ENCODE measurements around the gene HOXA5. TPM values are rescaled to one million over a fixed set of nuclear protein-coding genes. Genes with fewer than 3 reads are reported as not detected.

The HOXA5 gene
- total and polyA plus RNA-seq, 5 donors from 2014 or later: not detected

- peak overlapping the region in 3 of 4 donors; percentile 5 to 68 (median 8) for H3K4me3 Mint-ChIP-seq
- no peak for DNase-seq
Observed at GRCh38 chr7:27162561-27163287, 19.2 kb upstream of the HOXA5 start.

GRCh38 chr7:27161721-27162560 is 18.5 kb upstream of the HOXA5 start:
- peak overlapping the region in 3 of 4 donors; percentile 5 to 68 (median 8) for H3K4me3 Mint-ChIP-seq
- H3K27me3 Mint-ChIP-seq: peaks cover 94% of the 10 kb centered on the region
- no peak for DNase-seq
- Histone ChIP-seq H3K27me3 (ENCODE audit: control insufficient read depth, insufficient read depth, low read length) (peaks cover 44% of the 10 kb centered on the region), H3K27ac (ENCODE audit: insufficient read depth, low read length, poor library complexity, severe bottlenecking) (no peak overlapping the region), H3K4me1 (ENCODE audit: control insufficient read depth, insufficient read depth, low read length, poor library complexity, severe bottlenecking) (peaks cover 46% of the 10 kb centered on the region), H3K4me3 (ENCODE audit: low read depth, low read length) (no peak overlapping the region), H3K9me3 (ENCODE audit: control insufficient read depth in 2 of 2, low read length in 2 of 2) (no peaks in the 10 kb centered on the region), H3K36me3 (ENCODE audit: control insufficient read depth, insufficient read depth, low read length) (no peaks in the 10 kb centered on the region)
- H3K4me1 Mint-ChIP-seq: peaks cover 4 to 45% (median 24%) of the 10 kb centered on the region in 4 donors
- H3K27ac Mint-ChIP-seq: peak overlapping the region in 1 of 3 donors; percentile 14
- peaks cover 3% of the 10 kb centered on the region for H3K36me3 Mint-ChIP-seq
- H3K9me3 Mint-ChIP-seq: peaks cover 0 to 11% (median 0%) of the 10 kb centered on the region in 7 donors
- ATAC-seq (ENCODE audit: low read depth in 2 of 2): no peak

More at GRCh38 chr7:27162561-27163287, 19.2 kb upstream of the HOXA5 start:
- H3K27ac Mint-ChIP-seq: peak overlapping the region in 1 of 3 donors; percentile 6
- peaks cover 3% of the 10 kb centered on the region for H3K36me3 Mint-ChIP-seq
- H3K27me3 Mint-ChIP-seq: peaks cover 94% of the 10 kb centered on the region
- Histone ChIP-seq H3K9me3 (ENCODE audit: control insufficient read depth in 2 of 2, low read length in 2 of 2) (no peaks in the 10 kb centered on the region), H3K36me3 (ENCODE audit: control insufficient read depth, insufficient read depth, low read length) (no peaks in the 10 kb centered on the region), H3K27me3 (ENCODE audit: control insufficient read depth, insufficient read depth, low read length) (peaks cover 43% of the 10 kb centered on the region), H3K27ac (ENCODE audit: insufficient read depth, low read length, poor library complexity, severe bottlenecking) (no peak overlapping the region), H3K4me1 (ENCODE audit: control insufficient read depth, insufficient read depth, low read length, poor library complexity, severe bottlenecking) (peaks cover 48% of the 10 kb centered on the region), H3K4me3 (ENCODE audit: low read depth, low read length) (no peak overlapping the region)
- H3K9me3 Mint-ChIP-seq: peaks cover 0 to 11% (median 0%) of the 10 kb centered on the region in 7 donors
- peaks cover 4 to 43% (median 20%) of the 10 kb centered on the region in 4 donors for H3K4me1 Mint-ChIP-seq
- no peak for ATAC-seq (ENCODE audit: low read depth in 2 of 2)

GRCh38 chr7:27161214-27161720 is 17.8 kb upstream of the HOXA5 start:
- Histone ChIP-seq H3K27ac (ENCODE audit: insufficient read depth, low read length, poor library complexity, severe bottlenecking) (no peak overlapping the region), H3K4me3 (ENCODE audit: low read depth, low read length) (no peak overlapping the region), H3K36me3 (ENCODE audit: control insufficient read depth, insufficient read depth, low read length) (no peaks in the 10 kb centered on the region), H3K9me3 (ENCODE audit: control insufficient read depth in 2 of 2, low read length in 2 of 2) (no peaks in the 10 kb centered on the region), H3K27me3 (ENCODE audit: control insufficient read depth, insufficient read depth, low read length) (peaks cover 47% of the 10 kb centered on the region), H3K4me1 (ENCODE audit: control insufficient read depth, insufficient read depth, low read length, poor library complexity, severe bottlenecking) (peaks cover 46% of the 10 kb centered on the region)
- H3K27me3 Mint-ChIP-seq: peaks cover 94% of the 10 kb centered on the region
- DNase-seq: no peak
- H3K4me1 Mint-ChIP-seq: peaks cover 4 to 45% (median 24%) of the 10 kb centered on the region in 4 donors
- H3K4me3 Mint-ChIP-seq: peak overlapping the region; percentile 82 to 91 (median 86)
- no peak overlapping the region for H3K27ac Mint-ChIP-seq
- ATAC-seq (ENCODE audit: low read depth in 2 of 2): no peak
- peaks cover 0 to 11% (median 0%) of the 10 kb centered on the region in 7 donors for H3K9me3 Mint-ChIP-seq
- H3K36me3 Mint-ChIP-seq: peaks cover 3% of the 10 kb centered on the region

- Mint-ChIP-seq H3K27me3 (peaks cover 94% of the 10 kb centered on the region), H3K4me3 (peak overlapping the region; percentile 82 to 91 (median 86)), H3K36me3 (peaks cover 3% of the 10 kb centered on the region), H3K4me1 (peaks cover 4 to 47% (median 21%) of the 10 kb centered on the region in 4 donors), H3K9me3 (peaks cover 0 to 8% (median 0%) of the 10 kb centered on the region in 7 donors), H3K27ac (peak overlapping the region in 1 of 3 donors; percentile 45)
- DNase-seq: peak; percentile 71 to 81 (median 79)
- Histone ChIP-seq H3K36me3 (ENCODE audit: control insufficient read depth, insufficient read depth, low read length) (no peaks in the 10 kb centered on the region), H3K9me3 (ENCODE audit: control insufficient read depth in 2 of 2, low read length in 2 of 2) (no peaks in the 10 kb centered on the region), H3K4me1 (ENCODE audit: control insufficient read depth, insufficient read depth, low read length, poor library complexity, severe bottlenecking) (peaks cover 46% of the 10 kb centered on the region), H3K27ac (ENCODE audit: insufficient read depth, low read length, poor library complexity, severe bottlenecking) (no peak overlapping the region), H3K27me3 (ENCODE audit: control insufficient read depth, insufficient read depth, low read length) (peaks cover 46% of the 10 kb centered on the region), H3K4me3 (ENCODE audit: low read depth, low read length) (peak overlapping the region; percentile 61)
- ATAC-seq (ENCODE audit: low read depth in 2 of 2): peak; percentile 80 to 81
Observed at GRCh38 chr7:27160546-27161213, 17.2 kb upstream of the HOXA5 start.

- peaks cover 4 to 49% (median 23%) of the 10 kb centered on the region in 4 donors for H3K4me1 Mint-ChIP-seq
- ATAC-seq (ENCODE audit: low read depth in 2 of 2) (peak in 1 of 2 donors; percentile 13), DNase-seq (peak in 1 of 3 donors; percentile 43)
- H3K27me3 Mint-ChIP-seq: peaks cover 94% of the 10 kb centered on the region
- H3K9me3 Mint-ChIP-seq: peaks cover 0 to 8% (median 0%) of the 10 kb centered on the region in 7 donors
- Histone ChIP-seq H3K4me1 (ENCODE audit: control insufficient read depth, insufficient read depth, low read length, poor library complexity, severe bottlenecking) (peaks cover 46% of the 10 kb centered on the region), H3K9me3 (ENCODE audit: control insufficient read depth in 2 of 2, low read length in 2 of 2) (no peaks in the 10 kb centered on the region), H3K36me3 (ENCODE audit: control insufficient read depth, insufficient read depth, low read length) (no peaks in the 10 kb centered on the region), H3K27ac (ENCODE audit: insufficient read depth, low read length, poor library complexity, severe bottlenecking) (no peak overlapping the region), H3K4me3 (ENCODE audit: low read depth, low read length) (no peak overlapping the region), H3K27me3 (ENCODE audit: control insufficient read depth, insufficient read depth, low read length) (peaks cover 50% of the 10 kb centered on the region)
- H3K36me3 Mint-ChIP-seq: peaks cover 3% of the 10 kb centered on the region
- H3K27ac Mint-ChIP-seq: no peak overlapping the region
- H3K4me3 Mint-ChIP-seq: peak overlapping the region; percentile 58 to 91 (median 81)
Observed at GRCh38 chr7:27160145-27160545, 16.7 kb upstream of the HOXA5 start.

- H3K27ac Mint-ChIP-seq: no peak overlapping the region
- H3K36me3 Mint-ChIP-seq: peaks cover 3% of the 10 kb centered on the region
- H3K4me1 ChIP-seq (ENCODE audit: control insufficient read depth, insufficient read depth, low read length, poor library complexity, severe bottlenecking): peaks cover 46% of the 10 kb centered on the region
- peaks cover 50% of the 10 kb centered on the region for H3K27me3 ChIP-seq (ENCODE audit: control insufficient read depth, insufficient read depth, low read length)
- no peak overlapping the region for H3K27ac ChIP-seq (ENCODE audit: insufficient read depth, low read length, poor library complexity, severe bottlenecking)
- ATAC-seq (ENCODE audit: low read depth in 2 of 2) (no peak), DNase-seq (no peak)
- no peak overlapping the region for H3K4me3 ChIP-seq (ENCODE audit: low read depth, low read length)
- H3K9me3 Mint-ChIP-seq: peaks cover 0 to 8% (median 0%) of the 10 kb centered on the region in 7 donors
- H3K4me1 Mint-ChIP-seq: peaks cover 8 to 51% (median 28%) of the 10 kb centered on the region in 4 donors
- no peaks in the 10 kb centered on the region for H3K9me3 ChIP-seq (ENCODE audit: control insufficient read depth in 2 of 2, low read length in 2 of 2)
- no peaks in the 10 kb centered on the region for H3K36me3 ChIP-seq (ENCODE audit: control insufficient read depth, insufficient read depth, low read length)
- H3K27me3 Mint-ChIP-seq: peaks cover 95% of the 10 kb centered on the region
- peak overlapping the region; percentile 58 to 91 (median 81) for H3K4me3 Mint-ChIP-seq
Observed at GRCh38 chr7:27159266-27160144, 16.0 kb upstream of the HOXA5 start.
